ENCODE data around the gene SHISA3.

The SHISA3 gene

DNA sequence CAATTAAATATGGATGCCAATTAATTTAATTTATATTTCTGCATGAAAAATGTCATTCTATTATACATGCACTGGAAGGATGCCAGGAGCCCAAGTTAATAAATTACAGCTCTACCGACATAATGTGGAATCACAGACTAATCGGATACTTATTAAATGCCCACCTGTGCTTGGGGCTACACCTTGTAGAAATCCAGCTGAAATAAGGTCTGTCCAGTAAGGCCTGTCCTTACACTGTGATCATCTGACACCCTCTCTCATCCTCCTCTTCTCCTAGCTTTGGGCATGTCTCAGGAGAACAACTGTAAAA, 6.0 kb upstream of the SHISA3 start:
- in situ Hi-C loops (cut with HindIII; ENCODE audit: low sequenced_read_pairs) = no loop called here

DNA sequence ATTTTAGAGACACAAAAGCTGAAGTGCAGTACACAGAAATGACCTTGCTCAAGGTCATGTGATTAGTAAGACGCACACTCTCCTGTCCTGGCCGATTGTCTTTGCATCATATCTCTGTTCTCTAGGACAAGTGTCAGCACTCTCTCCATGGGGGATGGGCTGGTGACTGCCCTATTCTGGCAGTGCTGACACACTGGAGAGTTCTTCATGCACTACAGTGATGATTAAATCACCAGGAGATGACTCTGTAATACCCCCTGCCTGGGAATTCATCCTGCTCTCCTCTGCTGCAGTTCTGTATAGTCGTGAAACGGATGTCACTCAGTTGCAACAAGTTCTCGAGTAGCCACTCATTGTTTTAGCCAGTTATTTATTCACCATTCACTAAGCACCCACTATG, 5.3 kb upstream of the SHISA3 start:
- in situ Hi-C loops (cut with HindIII; ENCODE audit: low sequenced_read_pairs) = no loop called here

DNA sequence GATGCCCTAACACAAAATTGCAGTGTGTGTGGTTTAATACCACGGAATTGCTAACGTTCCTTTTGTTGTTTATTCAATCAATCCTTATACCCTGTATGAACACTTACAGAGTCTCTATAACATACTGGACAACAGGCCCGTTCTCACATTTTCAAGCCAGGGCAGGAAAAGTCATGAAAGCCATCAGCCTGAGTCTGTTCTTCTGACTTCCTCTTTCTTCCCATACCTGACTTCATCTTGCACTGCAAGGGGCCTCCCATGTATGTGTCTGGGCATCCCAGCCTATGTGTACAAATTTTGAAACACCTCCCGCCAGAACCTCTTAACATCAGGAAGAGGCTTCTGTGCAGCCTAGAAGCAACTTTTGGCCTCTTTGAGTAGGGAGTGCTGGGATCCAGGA, 4.9 kb upstream of the SHISA3 start:
- in situ Hi-C loops (cut with HindIII; ENCODE audit: low sequenced_read_pairs) = no loop called here

DNA sequence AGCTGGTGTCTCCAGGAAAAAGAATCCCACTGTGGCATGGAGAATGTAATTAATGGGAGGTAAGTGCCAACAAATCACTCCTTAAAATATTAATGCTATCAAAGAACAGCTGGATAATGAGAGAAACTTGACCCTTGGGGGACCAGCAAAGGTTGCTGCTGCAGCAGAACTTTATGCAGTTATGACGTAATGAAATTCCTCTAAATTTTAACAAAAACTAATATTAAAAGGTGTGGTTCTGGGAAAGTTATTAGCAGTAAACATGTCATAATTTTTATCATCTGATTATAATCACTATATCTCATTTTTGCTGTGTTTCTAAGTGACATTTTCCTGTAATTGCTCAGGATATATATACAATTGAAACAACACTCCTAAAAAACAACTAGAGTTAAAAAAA, 1.7 kb upstream of the SHISA3 start:
- in situ Hi-C loops (cut with HindIII; ENCODE audit: low sequenced_read_pairs) = no loop called here

DNA sequence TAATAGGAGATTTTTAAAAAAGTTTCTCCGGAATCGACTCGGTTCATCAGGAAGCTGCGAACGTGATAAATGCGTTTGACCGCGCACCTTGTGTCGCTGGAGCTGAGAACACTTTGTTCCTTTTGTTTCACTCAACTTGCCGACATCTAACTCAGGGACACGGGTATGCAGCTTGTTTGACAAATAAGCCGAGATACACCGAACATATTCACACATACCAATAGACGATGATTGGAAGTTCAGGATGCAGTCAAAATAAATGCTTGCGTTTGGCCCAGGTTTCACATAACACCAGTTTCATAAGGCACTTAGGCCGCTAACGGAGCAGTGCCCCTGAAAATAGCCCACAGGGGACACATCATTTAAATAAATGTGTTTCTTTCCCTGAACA, 932 bp upstream of the SHISA3 start:
- in situ Hi-C loops (cut with HindIII; ENCODE audit: low sequenced_read_pairs) = no loop called here

DNA sequence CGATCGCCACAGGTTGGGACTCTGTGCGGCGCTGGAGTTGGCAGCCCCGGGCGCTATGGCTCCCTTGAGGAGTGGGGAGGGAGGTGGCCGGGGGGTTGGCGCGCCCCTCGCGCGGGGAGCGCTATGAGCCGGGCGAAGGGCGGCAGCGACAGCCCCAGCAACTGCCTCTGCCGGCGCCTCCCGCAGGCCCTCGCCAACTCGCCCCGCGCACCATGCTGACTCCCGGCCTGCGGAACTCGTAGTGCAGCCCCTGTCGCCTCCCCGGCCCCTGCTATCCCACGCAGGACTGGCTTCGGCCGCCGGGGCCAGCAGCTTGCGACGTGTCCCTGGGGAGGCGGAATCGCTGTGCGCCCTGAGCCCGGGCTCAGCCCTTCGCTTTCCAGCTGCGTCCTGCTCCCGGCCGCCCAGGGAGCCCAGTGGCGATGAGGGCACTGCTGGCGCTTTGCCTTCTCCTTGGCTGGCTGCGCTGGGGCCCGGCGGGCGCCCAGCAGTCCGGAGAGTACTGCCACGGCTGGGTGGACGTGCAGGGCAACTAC, 415 bp downstream of the SHISA3 start:
- in situ Hi-C loops (cut with HindIII; ENCODE audit: low sequenced_read_pairs) = no loop called here

DNA sequence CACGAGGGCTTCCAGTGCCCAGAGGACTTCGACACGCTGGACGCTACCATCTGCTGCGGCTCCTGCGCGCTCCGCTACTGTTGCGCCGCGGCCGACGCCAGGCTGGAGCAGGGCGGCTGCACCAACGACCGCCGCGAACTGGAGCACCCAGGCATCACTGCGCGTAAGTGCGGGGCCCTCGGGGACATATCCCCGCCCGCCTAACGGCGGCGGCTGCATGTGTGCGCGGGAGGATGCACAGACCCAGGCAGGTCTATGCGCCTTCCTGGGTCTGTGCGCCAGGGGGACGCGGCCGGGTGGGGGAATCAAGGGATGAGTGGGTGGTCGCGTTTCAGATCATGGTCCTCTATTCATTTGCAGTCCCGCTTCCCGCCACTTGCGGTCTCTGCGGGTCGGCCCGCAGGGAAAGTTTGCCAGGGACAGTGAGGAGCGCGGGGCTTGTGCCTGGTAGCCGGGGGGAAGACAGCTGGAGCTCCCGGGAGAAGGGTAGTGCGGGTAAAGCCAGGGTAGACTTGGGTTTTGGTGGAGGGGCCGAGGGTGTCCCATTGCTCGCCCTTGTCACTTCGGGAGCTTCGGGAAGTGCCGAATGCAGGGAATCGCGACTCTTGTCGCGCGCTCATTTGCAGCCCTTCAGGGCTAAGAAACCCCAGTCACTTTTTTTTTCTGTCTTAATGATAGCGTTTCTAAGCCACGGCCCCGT, 1.0 kb downstream of the SHISA3 start:
- in situ Hi-C loops (cut with HindIII; ENCODE audit: low sequenced_read_pairs) = no loop called here

DNA sequence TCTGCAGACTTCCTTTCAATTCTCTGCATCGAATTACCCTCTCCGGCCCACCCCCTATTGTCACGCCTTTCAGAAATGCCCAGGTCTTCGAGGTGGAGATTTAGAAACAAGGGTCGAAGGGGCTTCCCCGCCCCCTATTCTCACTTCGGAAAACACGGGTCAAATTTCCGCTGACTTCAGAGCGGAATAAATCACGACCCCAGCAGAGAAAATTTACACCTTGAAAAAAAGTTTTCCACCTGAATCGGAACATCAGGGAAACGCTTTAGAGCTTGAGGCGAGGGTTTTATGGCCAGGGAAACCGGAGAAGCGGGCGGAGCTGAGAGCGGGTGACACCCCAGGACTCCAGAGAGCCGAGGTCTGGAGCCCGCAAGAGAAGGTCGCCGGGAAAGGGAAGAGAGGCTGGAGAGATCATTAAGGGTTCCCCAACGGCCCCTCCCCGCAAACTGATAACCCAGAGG, 1.6 kb downstream of the SHISA3 start:
- in situ Hi-C loops (cut with HindIII; ENCODE audit: low sequenced_read_pairs) = no loop called here

DNA sequence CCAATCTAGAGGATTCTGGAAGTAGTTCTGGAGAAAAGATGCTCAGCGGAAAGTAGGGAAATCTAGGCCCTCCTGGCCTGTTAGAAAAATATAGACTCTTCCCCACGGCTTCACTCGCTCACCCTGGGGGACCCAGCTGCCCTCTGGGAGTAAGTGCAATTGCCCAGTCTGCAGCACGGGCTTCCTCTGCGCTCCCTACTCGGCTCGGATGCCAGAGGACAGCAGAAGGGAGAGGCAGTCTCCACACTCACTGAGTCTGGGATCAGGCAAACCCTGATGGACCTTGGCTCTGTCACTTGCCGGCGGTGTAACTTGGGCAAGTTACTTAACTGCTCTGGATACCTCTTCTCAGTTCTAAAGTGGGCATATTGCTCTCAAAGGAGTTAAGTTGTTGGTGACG, 2.1 kb downstream of the SHISA3 start:
- in situ Hi-C loops (cut with HindIII; ENCODE audit: low sequenced_read_pairs) = no loop called here

DNA sequence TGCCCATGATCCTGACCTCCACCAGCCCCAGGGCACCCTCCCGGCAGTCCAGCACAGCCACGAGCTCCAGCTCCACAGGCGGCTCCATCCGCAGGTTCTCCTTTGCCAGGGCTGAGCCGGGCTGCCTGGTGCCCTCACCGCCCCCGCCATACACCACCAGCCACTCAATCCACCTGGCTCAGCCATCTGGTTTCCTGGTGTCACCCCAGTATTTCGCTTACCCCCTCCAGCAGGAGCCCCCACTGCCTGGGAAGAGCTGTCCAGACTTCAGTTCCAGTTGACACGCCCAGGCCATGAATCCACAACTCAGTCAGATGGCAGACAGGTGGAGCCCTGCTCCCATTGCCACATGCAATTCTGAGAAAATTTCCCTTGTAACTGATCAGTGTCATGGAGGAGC, 3.9 kb downstream of the SHISA3 start:
- in situ Hi-C loops (cut with HindIII; ENCODE audit: low sequenced_read_pairs) = no loop called here

DNA sequence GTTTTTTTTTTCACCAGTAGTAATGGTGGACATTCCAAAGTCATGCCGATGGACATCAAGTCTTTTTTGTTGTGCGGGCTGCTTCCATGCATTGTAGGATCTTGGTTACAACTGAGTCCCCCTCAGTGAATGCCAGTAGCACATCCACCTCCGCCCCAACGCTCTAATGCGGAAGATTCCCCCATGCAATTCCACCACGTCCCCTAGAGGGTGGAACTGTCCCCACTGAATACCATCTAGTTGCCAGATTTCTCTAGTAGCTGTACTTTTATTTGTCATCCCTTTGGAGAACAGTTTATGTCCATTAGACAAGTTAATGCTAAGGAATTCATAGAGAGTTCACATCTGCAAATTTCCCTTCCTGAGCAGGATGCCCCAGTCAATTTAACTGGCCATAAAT, 6.7 kb downstream of the SHISA3 start:
- in situ Hi-C loops (cut with HindIII; ENCODE audit: low sequenced_read_pairs) = no loop called here

DNA sequence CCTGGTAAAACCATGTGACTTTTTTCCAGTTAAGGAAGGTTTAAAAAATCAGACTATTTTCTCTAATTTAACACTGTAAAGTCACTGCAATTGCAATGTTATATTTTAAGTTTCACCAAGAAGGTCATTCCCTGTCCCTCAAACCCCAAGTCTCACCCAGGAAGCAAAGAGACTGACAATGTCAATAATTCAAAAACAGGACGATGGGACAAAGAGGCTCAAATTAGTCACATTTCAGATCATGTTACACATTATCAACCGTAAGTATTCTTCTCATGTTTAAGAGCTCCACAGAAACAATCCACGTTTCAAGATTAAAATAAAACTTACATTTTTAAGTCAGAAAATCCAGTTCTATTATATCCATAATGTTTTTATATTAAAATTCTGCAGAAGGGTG, 13.2 kb downstream of the SHISA3 start:
- in situ Hi-C loops (cut with HindIII; ENCODE audit: low sequenced_read_pairs) = no loop called here

DNA sequence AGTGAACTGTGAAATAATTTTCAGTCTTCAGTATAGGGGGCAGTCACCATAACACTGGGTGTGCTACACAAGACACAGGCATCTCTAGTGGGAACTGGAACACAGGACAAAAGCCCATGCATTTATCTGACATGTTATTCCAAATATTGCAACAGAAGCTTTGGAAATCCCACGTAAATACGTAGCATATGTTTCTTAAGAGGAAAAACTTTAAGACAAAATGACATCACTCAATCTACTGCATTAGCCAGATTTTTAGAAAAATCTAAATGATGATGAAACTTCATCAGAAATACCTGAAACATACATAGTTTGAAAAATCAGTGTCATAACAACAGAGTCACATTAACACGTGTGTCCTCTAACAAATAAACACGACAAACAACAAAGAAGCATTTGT, 14.5 kb downstream of the SHISA3 start:
- in situ Hi-C loops (cut with HindIII; ENCODE audit: low sequenced_read_pairs) = no loop called here

DNA sequence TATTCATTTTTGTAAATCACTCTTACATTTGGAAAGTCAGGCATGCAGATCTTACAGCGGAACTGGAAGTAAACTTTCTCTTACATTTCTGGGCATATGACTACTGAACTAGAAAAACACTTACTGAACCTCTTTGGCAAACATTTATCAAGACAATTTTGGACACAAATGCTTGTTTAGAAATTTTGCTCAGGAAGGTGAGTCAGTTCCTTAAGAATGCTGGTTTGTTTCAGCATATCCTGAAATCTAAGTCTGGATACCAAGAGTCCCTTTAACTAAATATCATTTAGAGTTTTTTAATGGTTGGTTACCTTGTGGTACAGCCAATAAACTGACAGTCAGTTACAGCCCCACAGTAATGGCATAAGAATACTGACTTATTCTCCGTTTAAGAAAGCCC, 15.0 kb downstream of the SHISA3 start:
- in situ Hi-C loops (cut with HindIII; ENCODE audit: low sequenced_read_pairs) = no loop called here

DNA sequence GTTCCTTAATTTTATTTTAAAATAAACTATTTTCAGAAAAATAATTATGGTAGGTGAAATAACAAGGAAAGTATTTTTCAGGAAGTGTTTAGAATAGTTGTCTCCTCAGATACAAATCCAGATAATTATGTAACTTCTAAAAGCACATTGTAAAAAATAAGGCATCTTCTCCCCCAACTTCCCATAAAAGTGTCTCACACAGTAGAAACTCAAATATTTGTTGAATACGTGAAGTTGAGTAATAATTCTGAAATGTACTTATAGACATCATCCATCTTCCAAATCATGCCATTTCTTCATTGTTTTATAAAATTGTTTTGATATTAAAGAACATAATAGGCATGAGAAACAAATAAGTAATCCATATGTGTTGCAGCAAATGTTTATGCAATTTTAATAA, 18.0 kb downstream of the SHISA3 start:
- in situ Hi-C loops (cut with HindIII; ENCODE audit: low sequenced_read_pairs) = no loop called here

DNA sequence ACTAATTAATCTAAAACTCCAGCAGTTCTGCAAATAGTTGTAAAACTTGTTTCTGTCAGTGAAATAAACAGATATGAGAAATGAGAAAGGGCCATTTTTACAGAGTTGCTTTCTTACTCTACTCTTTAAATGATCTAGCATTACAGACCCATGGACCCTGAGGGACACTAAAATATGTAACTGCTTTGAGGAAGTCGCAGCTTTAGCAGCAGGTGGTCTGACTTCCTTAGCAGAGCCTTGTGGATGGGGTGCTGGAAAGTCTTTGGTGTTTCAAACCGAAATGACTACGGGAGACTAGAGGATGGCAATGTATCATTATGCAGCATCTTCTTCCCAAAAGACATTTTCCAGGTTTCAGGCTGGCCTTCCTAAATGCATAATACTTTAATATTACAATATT, 18.7 kb downstream of the SHISA3 start:
- in situ Hi-C loops (cut with HindIII; ENCODE audit: low sequenced_read_pairs) = no loop called here

DNA sequence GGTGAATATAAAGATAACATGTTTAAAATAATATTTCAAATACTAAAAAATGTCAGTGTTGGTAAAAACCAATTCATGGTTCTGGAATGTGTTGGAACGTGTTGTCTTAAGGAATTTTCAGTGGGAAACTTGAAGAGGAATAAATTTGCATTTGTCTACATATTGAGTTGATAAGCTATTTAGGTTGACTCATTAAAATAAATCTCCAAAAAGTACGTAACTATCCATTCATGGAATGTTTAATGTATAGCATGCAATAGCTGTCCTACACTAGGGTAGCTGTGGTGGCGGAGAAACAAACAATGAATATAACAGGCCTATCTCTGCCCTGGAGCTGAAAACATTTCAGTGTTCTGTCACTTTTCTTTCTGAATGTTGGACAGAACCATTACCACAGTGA, 20.3 kb downstream of the SHISA3 start:
- in situ Hi-C loops (cut with HindIII; ENCODE audit: low sequenced_read_pairs) = no loop called here

DNA sequence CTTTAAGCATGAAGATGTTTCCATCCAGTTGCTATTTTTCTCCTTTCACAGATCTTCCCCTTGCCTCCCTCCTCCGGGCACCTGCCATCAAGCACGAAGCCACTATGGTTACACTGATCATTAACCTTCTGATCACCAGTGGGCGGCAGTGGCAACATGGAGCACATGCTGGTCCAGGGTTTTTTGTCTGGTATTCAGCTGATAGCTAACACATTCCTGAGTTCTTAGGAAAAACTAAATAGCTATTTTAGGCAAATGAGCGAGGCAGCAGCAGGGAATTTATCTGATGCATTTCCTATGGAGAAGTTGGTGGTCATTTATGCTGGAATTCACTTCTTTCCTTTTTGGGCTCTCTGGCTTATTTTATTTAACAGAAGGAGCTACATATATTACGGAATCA, 22.9 kb downstream of the SHISA3 start:
- in situ Hi-C loops (cut with HindIII; ENCODE audit: low sequenced_read_pairs) = no loop called here

DNA sequence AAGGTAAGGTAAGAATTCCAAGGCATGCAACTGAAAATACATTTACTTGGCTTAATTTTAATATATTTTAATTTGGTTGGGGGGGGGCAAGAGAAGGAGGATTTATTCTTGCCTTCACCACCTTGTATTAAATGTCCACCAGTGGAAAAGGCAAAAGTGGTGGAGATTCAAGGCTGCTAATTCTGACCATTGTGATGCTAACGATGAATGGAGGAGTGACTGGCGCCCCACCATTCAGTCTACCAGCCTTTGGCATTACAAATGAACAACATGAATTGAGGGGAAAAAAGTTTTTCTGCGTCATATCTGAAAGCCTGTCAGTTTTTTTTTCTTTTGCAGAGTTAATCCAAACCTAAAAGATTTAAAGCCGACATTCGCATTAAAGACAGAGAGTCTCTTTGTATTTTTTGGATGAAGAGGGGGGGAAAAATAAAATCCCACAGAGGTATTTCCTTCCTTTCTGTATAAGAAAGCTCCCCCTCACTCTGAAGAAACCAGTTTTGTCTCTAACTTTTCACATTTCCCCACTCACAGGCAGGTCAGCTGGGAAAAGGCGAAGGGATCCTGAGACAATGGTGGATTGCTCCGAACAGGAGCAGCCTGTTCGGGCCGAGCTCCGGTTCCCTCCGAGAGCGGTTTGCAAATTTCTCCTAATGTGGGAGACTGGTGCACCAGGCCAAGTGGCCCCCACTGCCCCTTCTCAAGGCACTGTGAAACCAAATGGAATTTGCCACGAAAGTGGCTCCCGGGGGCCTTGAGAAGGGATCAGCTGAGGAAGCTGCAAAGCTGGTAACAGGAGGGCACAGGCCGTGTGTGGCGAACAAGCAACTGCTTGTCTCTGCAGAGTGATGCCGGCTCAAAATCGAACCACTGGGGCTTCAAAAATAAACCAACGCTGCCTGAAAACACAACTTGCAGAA, 28.1 kb downstream of the SHISA3 start:
- in situ Hi-C loops (cut with HindIII; ENCODE audit: low sequenced_read_pairs) = no loop called here

DNA sequence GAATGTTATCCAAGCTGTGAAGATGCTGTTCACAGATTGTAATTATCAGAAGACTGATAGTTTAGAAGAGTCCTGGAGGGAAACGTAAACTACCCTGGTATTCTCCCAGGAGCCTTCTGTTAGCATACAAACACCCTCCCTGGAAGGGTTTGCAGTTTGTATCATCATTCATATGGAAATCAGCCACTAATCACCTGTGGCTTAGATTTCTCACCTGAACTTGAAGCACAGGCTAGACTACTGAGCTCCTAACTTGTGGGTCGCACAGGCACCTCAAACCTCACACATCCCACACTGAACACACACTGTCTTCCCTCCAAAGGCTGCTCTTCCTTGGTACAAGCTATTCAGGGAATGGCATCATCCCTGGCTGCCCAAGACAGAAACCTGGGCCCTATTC, 30.7 kb downstream of the SHISA3 start:
- in situ Hi-C loops (cut with HindIII; ENCODE audit: low sequenced_read_pairs) = no loop called here

DNA sequence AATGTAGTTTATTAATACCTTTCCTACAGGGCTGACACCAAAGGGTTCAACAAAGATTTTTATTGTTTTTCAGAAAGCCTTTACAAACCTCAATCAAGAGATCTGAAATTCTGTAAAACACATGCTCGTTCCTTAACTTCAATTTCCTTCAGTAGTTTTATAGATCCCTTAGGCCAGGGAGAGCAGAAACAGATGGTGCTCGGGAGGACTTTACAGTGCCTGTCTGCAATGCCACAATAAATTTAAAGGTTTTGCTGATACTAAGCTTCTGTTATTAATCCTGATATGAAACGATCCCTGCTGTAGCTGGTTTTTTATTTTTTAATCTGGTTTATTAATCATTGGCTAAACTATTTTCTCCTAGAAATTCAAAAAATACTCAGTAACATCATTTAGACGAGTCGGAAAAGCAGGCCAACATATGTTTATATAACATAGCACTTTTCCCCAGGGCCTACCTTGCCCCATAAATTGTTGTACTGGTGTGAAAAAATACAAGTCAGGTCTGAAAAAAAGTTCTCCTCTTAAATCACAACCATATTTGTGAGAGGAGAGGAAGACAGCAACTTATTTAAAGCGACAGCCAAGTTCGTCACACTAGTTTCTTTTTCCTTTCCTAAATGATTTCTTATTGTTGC, 39.8 kb downstream of the SHISA3 start:
- in situ Hi-C loops (cut with HindIII; ENCODE audit: low sequenced_read_pairs) = no loop called here

DNA sequence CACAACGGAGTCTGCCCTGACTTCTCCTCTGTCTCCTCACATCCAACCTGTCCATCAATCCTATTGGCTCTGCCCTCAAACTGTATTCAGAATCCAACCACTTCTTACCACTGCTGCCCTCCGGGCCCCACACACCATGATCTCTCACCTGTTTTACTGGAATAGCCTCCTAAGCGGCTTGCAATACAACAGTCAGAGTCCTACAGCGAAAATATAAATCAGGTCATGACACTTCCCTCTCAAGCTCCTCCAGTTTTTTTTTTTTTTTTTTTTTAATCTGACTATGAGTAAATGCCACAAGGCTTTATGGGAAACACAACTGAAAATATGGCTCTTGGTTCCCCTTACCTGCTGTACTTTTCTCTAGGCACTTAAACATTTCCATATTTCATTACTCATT, 42.8 kb downstream of the SHISA3 start:
- in situ Hi-C loops (cut with HindIII; ENCODE audit: low sequenced_read_pairs) = no loop called here

Measured in endothelial cell of hepatic sinusoid (primary cell).